IMR-90 (cell line): Measurements from ENCODE around the gene KLK8. TPM values are rescaled to one million over a fixed set of nuclear protein-coding genes. Genes with fewer than 3 reads are reported as not detected.

Source experiments
- ATAC-seq: fragments of 200-7000 bp; cut with Tn5 transposase; 2 replicates; pipeline ENCODE4 v1.9.1; 2020; ENCODE audit warnings: low read depth, mild to moderate bottlenecking, moderate library complexity
- BruUV-seq: library from RNA; stranded (reverse); fragments of 400-500 nt; replicated peaks from 2 replicates; lab custom pipeline; 2021; lab: Mats Ljungman, UMichigan
- CTCF ChIA-PET: fragments of 300-600 bp; formaldehyde crosslinking; extraction: SDS; loops from one replicate; lab custom pipeline; 2021; ENCODE audit warnings: antibody characterized with exemption; lab: Yijun Ruan, JAX
- POLR2A ChIA-PET: fragments of 300-600 bp; sonication (Branson Sonifier 250); formaldehyde crosslinking; loops from one replicate; lab custom pipeline; 2022; ENCODE audit warnings: antibody characterized with exemption; ENCODE audit not compliant: unreplicated experiment; lab: Charles Lee
- DNase-seq: peaks from one replicate; pipeline ENCODE4 v3.0.0; 2013
- H2AFZ ChIP-seq: replicated peaks from 2 replicates; pipeline ENCODE3; 2013; ENCODE audit warnings: low read length, mild to moderate bottlenecking; ENCODE audit not compliant: poor library complexity
- H2AK5ac ChIP-seq: 2 replicates; pipeline ENCODE4 v1.6.1; 2013; ENCODE audit warnings: low read depth, low read length, inconsistent platforms
- H2AK9ac ChIP-seq: replicated peaks from 2 replicates; pipeline ENCODE3; 2013; ENCODE audit warnings: mild to moderate bottlenecking, low read depth, low read length, moderate library complexity; ENCODE audit not compliant: poor library complexity
- H2BK120ac ChIP-seq: 2 replicates; pipeline ENCODE4 v1.6.1; 2013; ENCODE audit warnings: low read depth, low read length, inconsistent platforms
- H2BK15ac ChIP-seq: 3 replicates; pipeline ENCODE4 v1.6.1; 2013; ENCODE audit warnings: low read depth, low read length, inconsistent platforms
- H2BK20ac ChIP-seq: 2 replicates; pipeline ENCODE4 v1.6.1; 2013; ENCODE audit warnings: low read depth, mild to moderate bottlenecking, inconsistent platforms, low read length, moderate library complexity
- H2BK5ac ChIP-seq: 2 replicates; pipeline ENCODE4 v1.6.1; 2013; ENCODE audit warnings: mild to moderate bottlenecking, low read depth, low read length, inconsistent platforms; ENCODE audit not compliant: poor library complexity, severe bottlenecking
- H3K14ac ChIP-seq: replicated peaks from 2 replicates; pipeline ENCODE4 v1.6.1; 2013; ENCODE audit warnings: low read depth, low read length, inconsistent platforms
- H3K18ac ChIP-seq: 2 replicates; pipeline ENCODE4 v1.6.1; 2013; ENCODE audit warnings: low read depth, low read length, control low read depth
- H3K23ac ChIP-seq: 2 replicates; pipeline ENCODE4 v1.6.1; 2013; ENCODE audit warnings: low read depth, low read length, inconsistent platforms
- H3K27ac ChIP-seq: 2 replicates; pipeline ENCODE4 v1.5.1; 2013; ENCODE audit warnings: mild to moderate bottlenecking, control low read depth, low read length; ENCODE audit not compliant: insufficient read depth
- H3K27me3 ChIP-seq: 2 replicates; pipeline ENCODE4 v1.6.1; 2013; ENCODE audit warnings: low read length; ENCODE audit not compliant: control insufficient read depth, insufficient read depth
- H3K36me3 ChIP-seq: 2 replicates; pipeline ENCODE4 v1.6.1; 2013; ENCODE audit warnings: low read length, mixed read lengths; ENCODE audit not compliant: control insufficient read depth, insufficient read depth
- H3K4ac ChIP-seq: 2 replicates; pipeline ENCODE4 v1.6.1; 2013; ENCODE audit warnings: low read depth, low read length, inconsistent platforms
- H3K4me1 ChIP-seq: 2 replicates; pipeline ENCODE4 v1.6.1; 2013; ENCODE audit warnings: low read length, mixed read lengths; ENCODE audit not compliant: control insufficient read depth, insufficient read depth
- H3K4me2 ChIP-seq: 2 replicates; pipeline ENCODE4 v1.6.1; 2013; ENCODE audit warnings: low read depth, mild to moderate bottlenecking, control low read depth, low read length, moderate library complexity
- H3K4me3 ChIP-seq: 2 replicates; pipeline ENCODE4 v1.5.1; 2013; ENCODE audit warnings: low read depth, mild to moderate bottlenecking, control low read depth, low read length, moderate library complexity; ENCODE audit not compliant: insufficient read depth
- H3K56ac ChIP-seq: 2 replicates; pipeline ENCODE4 v1.6.1; 2013; ENCODE audit warnings: low read length, inconsistent platforms; ENCODE audit not compliant: insufficient read depth; ENCODE audit errors: extremely low read depth
- H3K79me1 ChIP-seq, 2 experiments: 2 replicates each; pipeline ENCODE4 v1.6.1; 2013; ENCODE audit warnings: low read length in 2 of 2, inconsistent platforms in 1 of 2, low read depth in 1 of 2
- H3K9ac ChIP-seq: 2 replicates; pipeline ENCODE4 v1.6.1; 2013; ENCODE audit warnings: low read depth, low read length, control low read depth
- H3K9me1 ChIP-seq: 2 replicates; pipeline ENCODE4 v1.6.1; 2013; ENCODE audit warnings: low read length, inconsistent platforms; ENCODE audit not compliant: insufficient read depth
- H3K9me3 ChIP-seq: 2 replicates; pipeline ENCODE4 v1.6.1; 2013; ENCODE audit warnings: low read length; ENCODE audit not compliant: control insufficient read depth, insufficient read depth
- H4K20me1 ChIP-seq: 2 replicates; pipeline ENCODE4 v1.6.1; 2013; ENCODE audit warnings: low read length, inconsistent platforms; ENCODE audit not compliant: insufficient read depth
- H4K5ac ChIP-seq: 2 replicates; pipeline ENCODE4 v1.6.1; 2013; ENCODE audit warnings: mild to moderate bottlenecking, low read depth, low read length, control low read depth
- H4K8ac ChIP-seq, 2 experiments: 2 replicates each; pipeline ENCODE4 v1.6.1; 2013; ENCODE audit warnings: low read depth in 2 of 2, low read length in 2 of 2, control low read depth in 1 of 2, inconsistent platforms in 1 of 2
- H4K91ac ChIP-seq: 2 replicates; pipeline ENCODE4 v1.6.1; 2013; ENCODE audit warnings: low read depth, low read length, inconsistent platforms; ENCODE audit not compliant: insufficient read depth
- BHLHE40 ChIP-seq: fragments of 150-350 bp; IDR thresholded peaks from 2 replicates; pipeline ENCODE4 v1.6.1; 2016; ENCODE audit warnings: mild to moderate bottlenecking, low read depth, low read length
- CTCF ChIP-seq: conservative IDR thresholded peaks from 2 replicates; pipeline ENCODE4 v1.5.1; 2012; ENCODE audit warnings: mild to moderate bottlenecking, low read depth, low read length, improper control_type of control experiment
- FOS ChIP-seq: fragments of 150-350 bp; IDR thresholded peaks from 2 replicates; pipeline ENCODE4 v1.6.1; 2016; ENCODE audit warnings: low read depth, low read length
- MAFK ChIP-seq: IDR thresholded peaks from 2 replicates; pipeline ENCODE4 v1.6.1; 2012; ENCODE audit warnings: low read depth, low read length, improper control_type of control experiment
- POLR2A ChIP-seq: IDR thresholded peaks from 2 replicates; pipeline ENCODE4 v1.6.1; 2012; ENCODE audit warnings: mild to moderate bottlenecking, low read depth, low read length
- RAD21 ChIP-seq: IDR thresholded peaks from 2 replicates; pipeline ENCODE4 v1.6.1; 2012; ENCODE audit warnings: low read length, improper control_type of control experiment
- RFX5 ChIP-seq: IDR thresholded peaks from 2 replicates; pipeline ENCODE4 v1.8.0; 2012; ENCODE audit warnings: low read depth, mild to moderate bottlenecking, low read length, moderate library complexity
- SMC3 ChIP-seq: fragments of 150-350 bp; IDR thresholded peaks from 2 replicates; pipeline ENCODE4 v1.6.1; 2016; ENCODE audit warnings: low read depth, mild to moderate bottlenecking, antibody characterized with exemption, low read length, moderate library complexity
- USF2 ChIP-seq: fragments of 150-350 bp; IDR thresholded peaks from 2 replicates; pipeline ENCODE4 v1.6.1; 2017; ENCODE audit warnings: mild to moderate bottlenecking, antibody characterized with exemption, low read length, low read depth
- WGBS, 2 experiments: methylation state at CpG; one replicate each; pipeline versions ENCODE4 v1.1.5 to v1.1.7; 2013; ENCODE audit warnings: missing lambda C conversion rate in 2 of 2; ENCODE audit not compliant: insufficient read length in 1 of 2; ENCODE audit errors: extremely low coverage in 2 of 2; 5-methylcytosine and 5-hydroxymethylcytosine counted together
- dilution Hi-C: fragments of 300-500 bp; cut with HindIII; formaldehyde crosslinking; loops from one replicate; pipeline ENCODE4 v1.14.3; 2018; ENCODE audit warnings: low sequenced_read_pairs; ENCODE audit not compliant: unreplicated experiment
- in situ Hi-C: fragments of 300-500 bp; cut with MboI; formaldehyde crosslinking; loops from 3 replicates; pipeline ENCODE4 v1.14.3; 2019; ENCODE audit warnings: low sequenced_read_pairs, inconsistent platforms, mixed read lengths
- intact Hi-C: fragments of 100-400 bp; cut with micrococcal nuclease; formaldehyde crosslinking; loops from 2 replicates; pipeline ENCODE4 v1.10.0; 2022
- polyA plus RNA-seq, 3 experiments: library from polyadenylated mRNA; depleted of rRNA; stranded (reverse); fragments of >200 nt; gene quantifications; 2 replicates each; pipeline ENCODE4 v1.2.3, GENCODE V29; 2012; ENCODE audit warnings: low replicate concordance in 1 of 3
- total RNA-seq: library from RNA; depleted of rRNA; stranded (reverse); fragments of >200 nt; gene quantifications from 2 replicates; pipeline ENCODE4 v1.2.3, GENCODE V29; 2012

The KLK8 gene
- total and polyA plus RNA-seq, 2 of the 4 experiments (the other 2 are of a cell fraction): not detected

DNA sequence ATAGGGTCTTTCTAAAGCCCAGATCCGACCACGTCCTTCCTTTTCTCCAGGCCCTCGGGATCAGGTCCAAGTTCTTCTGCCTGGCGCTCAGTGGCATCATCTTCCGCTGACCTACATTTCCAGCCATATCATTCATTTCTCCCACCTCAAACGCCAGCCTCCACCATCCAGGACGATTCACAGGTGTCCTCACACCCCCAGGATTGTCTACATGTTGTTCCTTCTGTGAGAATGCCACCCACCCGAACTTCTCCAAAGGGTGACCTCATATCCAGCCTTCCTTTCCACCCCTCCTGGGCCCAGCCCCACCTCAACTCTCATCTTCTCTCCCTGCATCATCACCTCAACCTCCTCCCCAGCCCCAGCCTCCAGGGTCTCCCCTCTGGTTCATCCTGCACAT, 43.8 kb downstream of the KLK8 start:
- CTCF ChIA-PET: no interaction called here
- no peaks in the 10 kb centered on the region for H3K27me3 ChIP-seq
- DNase-seq (no peak), ATAC-seq (no peak)
- no peaks in the 10 kb centered on the region for H3K36me3 ChIP-seq
- no peak overlapping the region for H2BK120ac ChIP-seq
- POLR2A ChIA-PET: no interaction called here
- no peak overlapping the region for H2BK15ac ChIP-seq
- no peak overlapping the region for H2AFZ ChIP-seq
- H3K56ac ChIP-seq: no peak overlapping the region
- H3K4me3 ChIP-seq: no peak overlapping the region
- no peak overlapping the region for H2BK20ac ChIP-seq
- H3K4ac ChIP-seq: no peak overlapping the region
- no peak overlapping the region for H4K8ac ChIP-seq
- TF ChIP-seq MAFK (no peak), BHLHE40 (no peak), USF2 (no peak), RFX5 (no peak), RAD21 (no peak), FOS (no peak), POLR2A (no peak), SMC3 (no peak), CTCF (no peak)
- no peak overlapping the region for H3K18ac ChIP-seq
- no peaks in the 10 kb centered on the region for H4K20me1 ChIP-seq
- 37% methylated on average over 7 of the region's 8 CpGs; no CpG with 5 or more reads in 1 of the 2 experiments for WGBS, 2 experiments
- dilution Hi-C loops (no loop called here), in situ Hi-C loops (no loop called here), intact Hi-C loops (no loop called here)
- H4K5ac ChIP-seq: no peak overlapping the region
- no peak overlapping the region for H2AK9ac ChIP-seq
- H3K23ac ChIP-seq: no peak overlapping the region
- no peaks in the 10 kb centered on the region for H3K9me1 ChIP-seq
- H3K9ac ChIP-seq: no peak overlapping the region
- H4K91ac ChIP-seq: no peak overlapping the region
- no peak overlapping the region for H2AK5ac ChIP-seq
- H3K14ac ChIP-seq: no peak overlapping the region
- H3K4me2 ChIP-seq: no peak overlapping the region
- peaks cover 12% of the 10 kb centered on the region; the same call in 1 of the 2 replicates for H3K9me3 ChIP-seq
- no peaks in the 10 kb centered on the region for H3K4me1 ChIP-seq
- no peaks in the 10 kb centered on the region for H3K79me1 ChIP-seq
- H2BK5ac ChIP-seq: no peak overlapping the region
- BruUV-seq: no TSS peak
- no peak overlapping the region for H3K27ac ChIP-seq
